CD4-positive, alpha-beta T cell treated with Interleukin-4 for 4 hours (primary cell): ENCODE measurements around the gene CAPG.
"Not testable (repeated sequence)": the region's sequence is repeated elsewhere in the genome, so short reads cannot be mapped to it uniquely, and the experiment has no call there.

Experiments
- DNase-seq: peaks from one replicate; pipeline ENCODE4 v3.0.0-alpha.2; 2020

The CAPG gene

GRCh38 chr2:85419009-85419675, 9.0 kb upstream of the CAPG start:
- no peak for DNase-seq

GRCh38 chr2:85418132-85419008, 8.2 kb upstream of the CAPG start, which contains the start of gene SH2D6:
SH2D6 (plus strand) TSS chr2:85418714; CDS start chr2:85429466, 10,752 bp downstream.
- DNase-seq, result peak; percentile 77

- DNase-seq, result no peak
Measured at GRCh38 chr2:85415980-85416650, 5.9 kb upstream of the CAPG start.

- DNase-seq, result no peak
Measured at GRCh38 chr2:85414761-85415553, 4.8 kb upstream of the CAPG start.

- DNase-seq, result not testable (repeated sequence)
Measured at GRCh38 chr2:85414421-85414759, 4.2 kb upstream of the CAPG start.

- DNase-seq, result peak; percentile 28
Measured at GRCh38 chr2:85413592-85414420, 3.6 kb upstream of the CAPG start.

GRCh38 chr2:85411405-85411748, 1.2 kb upstream of the CAPG start:
- DNase-seq, result no peak

GRCh38 chr2:85410584-85411404, 628 bp upstream of the CAPG start:
- DNase-seq, result no peak

GRCh38 chr2:85405201-85406059, 4.7 kb downstream of the CAPG start:
- DNase-seq, result peak; percentile 75

GRCh38 chr2:85401844-85402243, 8.3 kb downstream of the CAPG start:
- DNase-seq, result no peak

GRCh38 chr2:85401464-85401805, 8.7 kb downstream of the CAPG start:
- DNase-seq, result no peak

- DNase-seq, result no peak
Measured at GRCh38 chr2:85400541-85401463, 9.4 kb downstream of the CAPG start.

- no peak for DNase-seq
Measured at GRCh38 chr2:85400023-85400422, 10.1 kb downstream of the CAPG start.

GRCh38 chr2:85399183-85399455, 11.0 kb downstream of the CAPG start:
- DNase-seq, result no peak

GRCh38 chr2:85398426-85399182, 11.6 kb downstream of the CAPG start:
- DNase-seq, result no peak

- no peak for DNase-seq
Measured at GRCh38 chr2:85397925-85398331, 12.2 kb downstream of the CAPG start.

GRCh38 chr2:85396531-85397470, 13.4 kb downstream of the CAPG start:
- DNase-seq, result no peak
